GM18526 (cell line): ENCODE data around the gene CFAP53.

Source experiments
- POLR2A ChIP-seq: IDR thresholded peaks from 3 replicates; pipeline ENCODE4 v1.6.1; 2011; ENCODE audit not compliant: insufficient read length; ENCODE audit errors: extremely low read depth

CFAP53 gene

GRCh38 chr18:50192995-50193795 lies 73.1 kb downstream of the CFAP53 start:
- TF ChIP-seq POLR2A: no peak

GRCh38 chr18:50190926-50191325 lies 75.4 kb downstream of the CFAP53 start:
- no peak for TF ChIP-seq POLR2A

GRCh38 chr18:50190236-50190635 lies 76.1 kb downstream of the CFAP53 start:
- no peak for TF ChIP-seq POLR2A

DNA sequence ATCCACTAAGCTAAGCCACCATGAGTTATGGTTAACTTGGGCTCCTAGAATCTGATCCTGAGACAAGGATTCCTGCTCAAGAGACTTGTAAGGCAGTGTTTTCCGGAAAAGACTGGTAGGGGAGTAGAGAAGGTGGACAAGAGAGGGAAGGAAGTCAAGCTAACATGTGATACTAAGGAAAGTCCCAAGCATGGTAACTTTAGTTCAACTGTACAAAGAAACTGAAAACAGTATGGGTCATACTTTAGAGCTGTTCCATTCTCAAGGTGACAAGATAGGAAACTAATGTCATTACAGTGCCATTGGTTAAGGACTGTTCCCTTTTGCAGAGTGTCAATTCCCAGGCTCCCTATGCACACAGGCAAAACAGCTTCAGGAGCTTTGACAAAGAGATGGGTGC lies 77.1 kb downstream of the CFAP53 start:
- TF ChIP-seq POLR2A: no peak

DNA sequence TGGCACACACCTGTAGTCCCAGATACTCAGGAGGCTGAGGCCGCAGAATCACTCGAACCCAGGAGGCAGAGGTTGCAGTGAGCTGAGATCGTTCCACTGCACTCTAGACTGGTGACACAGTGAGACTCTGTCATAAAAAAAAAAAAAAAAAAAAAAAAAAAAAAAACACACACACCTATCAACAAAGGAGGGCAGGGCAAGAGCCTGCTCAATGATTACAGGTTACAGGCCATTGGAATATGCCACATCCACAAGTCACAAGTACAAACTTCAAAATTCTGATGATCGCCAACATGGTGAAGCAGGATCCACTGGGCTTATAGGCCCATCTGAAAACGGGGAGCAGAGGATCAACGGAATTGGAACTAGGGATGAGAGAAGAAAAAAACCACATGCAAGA lies 77.6 kb downstream of the CFAP53 start:
- TF ChIP-seq POLR2A: no peak

DNA sequence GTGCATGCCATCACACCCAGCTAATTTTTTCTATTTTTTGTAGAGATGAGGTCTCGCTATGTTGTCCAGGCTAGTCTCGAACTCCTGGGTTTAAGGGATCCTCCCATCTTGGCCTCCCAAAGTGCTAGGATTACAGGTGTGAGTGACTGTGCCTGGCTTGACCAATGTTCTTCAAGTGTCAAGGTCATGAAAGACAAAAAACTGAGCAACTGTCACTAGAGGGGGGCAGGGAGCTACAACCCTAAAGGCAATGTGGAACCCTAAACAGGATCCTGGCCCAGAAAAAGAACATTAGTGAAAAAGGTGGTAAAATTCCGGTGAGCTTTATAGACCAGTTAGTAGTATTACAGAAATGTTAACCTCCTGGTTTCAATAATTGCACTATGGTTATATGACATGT lies 78.6 kb downstream of the CFAP53 start:
- TF ChIP-seq POLR2A: no peak

DNA sequence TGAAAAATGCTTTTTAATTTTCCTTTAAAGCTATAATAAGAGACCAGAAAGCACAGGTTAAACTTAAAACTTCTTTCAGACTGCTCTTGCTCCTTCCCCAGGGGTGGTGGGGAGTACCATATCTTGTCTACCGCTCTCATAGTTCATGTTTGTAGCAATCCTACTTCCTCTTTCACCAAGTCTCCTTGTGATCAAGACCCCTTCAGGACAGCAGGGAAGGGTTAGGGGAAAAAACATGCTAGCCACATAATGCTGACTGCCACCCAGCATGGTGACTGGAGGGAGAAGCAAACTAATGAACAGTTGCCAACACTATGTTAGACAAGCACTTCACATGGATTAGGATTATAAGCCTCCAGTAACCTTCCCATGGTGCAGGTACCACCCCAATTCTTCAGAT lies 79.9 kb downstream of the CFAP53 start:
- TF ChIP-seq POLR2A: no peak

DNA sequence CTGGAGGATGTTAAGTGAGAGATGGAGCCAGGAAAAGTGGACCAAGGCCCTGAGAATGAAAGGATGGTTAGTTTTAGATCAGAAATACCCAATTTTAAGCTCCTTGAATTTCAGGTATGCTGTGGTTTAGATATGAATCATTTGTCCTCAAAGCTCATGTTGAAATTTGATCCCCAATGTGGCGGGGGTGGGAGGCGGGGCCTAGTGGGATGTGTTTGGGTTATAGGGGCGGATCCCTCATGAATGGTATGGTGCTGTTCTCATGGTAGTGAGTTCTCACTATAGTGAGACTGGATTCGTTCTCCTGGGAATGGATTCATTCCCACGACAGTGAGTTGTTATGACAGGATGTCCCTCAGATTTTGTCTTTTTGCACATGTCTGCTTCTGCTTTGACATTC lies 82.7 kb downstream of the CFAP53 start:
- TF ChIP-seq POLR2A: no peak

DNA sequence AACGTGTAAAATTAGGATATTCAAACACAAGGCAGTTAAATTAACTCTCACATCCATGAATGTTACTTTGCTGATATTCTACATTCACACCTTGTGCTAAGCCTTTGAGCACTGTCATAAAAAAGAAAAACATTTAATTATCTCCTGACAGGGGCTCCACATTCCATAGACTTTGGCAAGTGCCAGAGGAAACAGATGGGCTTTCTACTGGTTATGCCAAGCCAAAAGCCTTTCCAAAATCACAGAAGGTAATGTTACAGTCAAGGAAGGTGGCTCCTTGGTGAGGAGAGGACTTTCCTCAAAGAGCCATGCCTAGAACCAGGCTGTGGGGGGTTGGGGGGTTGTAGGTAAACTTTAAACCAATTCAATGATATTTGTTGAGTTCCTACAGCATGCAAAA lies 83.8 kb downstream of the CFAP53 start:
- no peak for TF ChIP-seq POLR2A

- TF ChIP-seq POLR2A: no peak
Measured at GRCh38 chr18:50181590-50181989, 84.7 kb downstream of the CFAP53 start.

DNA sequence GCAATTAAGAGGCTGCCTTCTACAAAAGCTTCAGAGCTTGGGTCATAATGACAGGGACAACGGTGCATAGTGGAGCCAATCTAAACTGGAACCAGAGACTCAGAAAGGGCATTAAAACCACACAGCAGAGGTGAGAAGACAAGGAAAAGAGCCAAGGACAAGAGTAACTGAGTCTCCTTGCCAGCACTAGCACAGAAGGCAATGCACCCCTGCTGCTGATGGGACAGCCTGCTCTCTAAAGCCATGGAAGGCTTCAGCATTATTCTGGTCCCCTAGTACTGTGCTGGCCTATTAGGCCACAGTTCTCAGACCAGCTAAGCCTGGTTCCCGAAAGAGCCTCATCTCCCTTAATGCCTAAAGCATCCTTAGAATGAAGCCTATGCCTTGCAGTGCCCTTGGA lies 86.8 kb downstream of the CFAP53 start:
- TF ChIP-seq POLR2A: no peak

DNA sequence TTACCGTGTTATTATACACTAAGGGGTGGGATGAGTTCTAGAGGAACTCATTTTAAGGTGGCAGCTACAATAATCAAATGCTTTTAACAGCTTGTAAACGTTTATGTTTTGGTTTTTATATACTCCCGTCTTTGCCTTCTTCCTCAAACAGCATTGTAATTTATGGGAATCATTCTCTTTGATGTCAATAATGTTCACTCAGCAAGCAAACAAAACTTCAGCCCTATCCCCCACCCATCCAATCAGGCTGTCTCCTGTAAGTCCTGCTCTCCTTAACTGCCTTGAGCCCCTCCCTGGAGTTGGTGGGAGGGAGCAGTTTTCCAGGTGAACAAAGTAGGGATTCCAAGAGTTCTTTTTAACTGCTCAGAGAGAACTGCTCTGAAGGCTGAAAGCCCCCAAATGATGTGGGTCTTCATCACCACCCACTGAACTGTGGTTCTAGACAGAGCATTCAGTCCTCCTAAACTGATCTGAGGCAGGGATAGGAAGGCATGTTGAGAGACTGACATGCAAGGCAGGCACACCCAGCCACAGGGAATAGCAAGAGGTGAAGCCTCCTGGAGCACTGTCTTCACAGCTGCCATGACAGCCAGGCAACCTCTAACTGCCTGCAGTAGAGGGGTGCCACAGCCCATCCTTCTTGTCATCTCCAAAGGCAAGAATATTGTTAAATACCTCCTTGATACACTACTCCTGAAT lies 88.9 kb downstream of the CFAP53 start:
- TF ChIP-seq POLR2A: no peak
